ENCODE results near the gene ZDHHC21.

Gene ZDHHC21

DNA sequence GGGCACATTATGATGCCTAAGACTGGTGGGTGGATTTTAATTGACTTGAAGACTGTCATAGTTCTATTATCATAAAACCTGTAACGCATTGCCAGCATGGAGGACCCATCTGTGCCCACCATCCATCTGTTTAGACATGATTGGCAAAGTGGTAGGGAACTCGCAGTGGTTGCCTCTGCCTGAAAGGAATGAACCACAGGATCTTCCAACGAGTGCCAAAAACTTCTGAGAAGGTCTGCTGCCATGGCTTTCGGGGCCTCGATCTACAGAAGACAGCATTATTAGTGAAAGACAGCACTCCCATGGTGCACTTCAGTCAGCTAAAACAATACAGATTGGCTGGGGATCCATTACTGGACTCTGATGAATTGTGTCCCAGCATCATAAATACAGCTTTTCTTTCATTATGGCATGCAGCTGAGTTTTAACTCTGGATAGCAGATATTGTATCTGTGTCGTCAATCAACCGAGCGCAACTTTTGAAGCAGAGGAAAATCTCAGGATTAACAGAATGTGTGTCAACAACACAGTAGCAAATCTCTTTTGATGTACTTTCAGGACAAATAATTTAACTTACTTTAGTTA lies 74.3 kb downstream of the ZDHHC21 start:
- no peak for DNase-seq

DNA sequence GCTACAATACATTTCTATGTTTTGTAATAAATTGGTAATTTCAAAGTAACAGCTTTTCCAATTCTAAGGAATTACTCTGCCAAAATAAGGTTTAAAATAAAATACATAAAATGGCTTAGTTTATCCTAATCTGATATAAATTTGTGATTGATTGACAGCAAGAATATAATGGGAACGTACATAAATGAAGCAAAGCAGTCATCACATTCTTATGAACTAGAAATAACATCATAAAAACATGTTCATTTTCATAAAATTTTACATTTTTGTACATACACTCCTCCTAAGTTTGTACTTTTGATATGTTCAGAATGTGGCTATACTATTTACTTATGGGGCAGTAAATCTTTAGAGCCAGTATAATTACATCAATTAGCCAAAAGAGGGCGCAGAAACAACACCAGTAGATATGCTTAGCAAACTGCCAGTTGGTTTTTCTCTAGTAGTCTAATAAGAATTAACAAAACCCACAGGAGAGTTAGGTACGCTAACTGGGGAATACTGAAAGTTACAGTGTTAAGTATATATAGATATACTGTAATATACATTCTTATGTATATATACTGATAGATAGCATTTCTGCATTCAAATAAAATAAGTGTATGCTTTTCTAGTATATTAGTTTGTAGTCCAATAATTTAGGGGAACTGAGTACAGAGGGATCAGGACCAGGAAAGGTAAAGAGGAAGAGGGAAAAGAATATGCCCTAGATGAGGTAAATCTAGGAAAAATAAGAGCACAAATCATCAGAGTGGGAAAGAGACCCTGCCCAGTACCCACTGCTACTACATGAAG lies 76.8 kb downstream of the ZDHHC21 start:
- peak in 1 of 56 donors; percentile 25 for DNase-seq

DNA sequence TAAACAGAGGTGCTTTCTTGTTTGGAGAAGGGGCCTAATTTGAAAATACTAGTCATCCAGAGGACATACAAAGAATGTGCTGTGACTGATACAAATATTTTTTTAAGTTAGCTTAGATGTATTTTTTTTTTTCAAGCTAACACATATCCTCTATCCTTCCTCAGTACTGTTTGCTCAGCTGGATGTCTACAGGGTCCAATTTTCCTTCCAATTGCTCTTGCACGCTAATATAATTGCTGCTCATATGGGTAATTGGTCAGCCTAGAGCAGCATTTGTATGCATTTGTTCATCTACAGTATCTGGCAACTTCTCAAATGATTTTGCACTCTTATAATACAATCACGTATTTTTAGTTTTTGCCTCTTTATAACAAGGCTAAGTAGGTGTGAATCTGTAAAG lies 84.7 kb downstream of the ZDHHC21 start:
- DNase-seq: no peak

DNA sequence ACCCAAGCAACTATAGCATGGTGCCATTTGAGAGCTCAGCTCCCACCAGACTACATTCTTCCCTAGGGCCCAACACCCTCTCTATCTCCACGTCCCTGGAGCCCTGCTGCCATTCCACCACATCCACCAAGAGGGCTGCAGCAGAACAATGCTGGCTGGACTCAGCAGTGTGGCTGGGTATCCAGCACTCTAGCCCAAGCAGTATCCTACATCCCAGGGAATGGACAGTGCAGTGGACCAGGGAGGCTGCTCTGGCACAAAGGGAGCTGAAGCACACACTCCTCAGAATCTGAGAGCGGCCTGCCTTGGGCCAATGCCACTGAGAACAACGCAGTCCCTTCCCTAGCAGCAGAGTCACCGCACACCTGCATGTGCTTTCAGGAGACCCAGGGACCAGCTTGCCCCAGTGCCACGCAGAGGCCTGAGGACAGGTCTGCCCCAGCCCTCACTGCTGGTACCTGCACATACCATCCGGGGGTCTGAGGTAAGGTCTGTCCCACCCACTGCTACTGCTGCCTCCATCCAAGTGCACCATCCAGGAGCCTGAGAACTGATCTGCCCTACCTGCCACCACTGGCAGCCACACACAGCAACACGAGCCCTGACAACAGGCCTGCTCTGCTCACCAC lies 95.9 kb downstream of the ZDHHC21 start:
- DNase-seq: no peak

DNA sequence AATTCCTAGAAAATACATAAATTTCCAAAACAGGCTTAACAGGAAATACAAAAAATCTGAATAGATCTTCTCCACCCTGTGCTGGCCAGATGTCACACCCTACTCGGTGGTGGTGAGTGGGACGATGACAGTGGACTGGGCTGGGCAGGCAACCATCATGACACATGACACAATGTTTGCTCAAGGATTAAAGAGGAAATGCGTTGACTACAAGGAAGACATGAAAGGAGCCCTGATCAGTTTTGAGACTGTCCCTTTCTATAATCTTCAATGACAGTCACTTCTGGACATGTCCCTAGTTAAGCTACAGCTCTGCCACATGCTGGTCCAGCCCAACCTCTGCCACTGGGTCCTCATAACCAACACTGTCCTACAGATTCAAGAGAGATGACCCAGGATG lies 99.8 kb downstream of the ZDHHC21 start:
- no peak for DNase-seq

DNA sequence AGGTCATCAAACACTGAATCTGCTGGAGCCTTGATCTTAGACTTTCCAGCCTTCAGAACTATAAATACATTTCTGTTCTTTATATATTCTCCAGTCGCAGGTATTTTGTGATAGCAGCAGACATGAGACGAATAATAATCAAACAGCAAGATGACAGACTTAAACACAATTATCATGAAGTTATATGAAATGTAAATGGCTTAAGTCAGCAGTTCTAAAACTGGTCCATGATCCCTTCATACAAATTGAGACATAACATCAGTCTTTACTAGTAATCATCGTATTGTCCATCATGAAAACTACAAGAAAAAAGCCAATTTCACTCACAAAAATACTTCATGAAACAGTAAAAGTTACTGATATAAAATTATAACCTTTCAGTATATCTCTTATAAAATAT lies 101.8 kb downstream of the ZDHHC21 start:
- no peak for DNase-seq

- no peak for DNase-seq
Observed at GRCh38 chr9:14585730-14586473, 107.3 kb downstream of the ZDHHC21 start.

DNA sequence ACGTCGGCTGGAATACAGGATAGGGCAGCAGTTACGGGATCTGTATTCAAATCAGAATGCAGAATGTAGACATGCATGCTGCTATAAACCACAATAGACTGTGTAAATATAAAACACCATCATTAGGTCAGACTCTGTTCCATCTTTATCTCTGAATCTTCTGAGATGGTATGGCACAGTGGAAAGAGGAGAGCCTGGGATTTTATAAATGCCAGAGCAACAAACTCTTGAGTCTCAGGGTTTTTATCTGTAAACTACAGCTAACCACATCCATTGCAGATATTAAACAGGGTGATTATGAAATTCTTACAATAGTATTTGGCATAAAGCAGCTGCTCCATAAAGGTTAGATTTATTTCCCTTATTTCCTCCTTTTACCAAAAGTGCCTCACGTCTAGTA lies 108.7 kb downstream of the ZDHHC21 start:
- no peak for DNase-seq

DNA sequence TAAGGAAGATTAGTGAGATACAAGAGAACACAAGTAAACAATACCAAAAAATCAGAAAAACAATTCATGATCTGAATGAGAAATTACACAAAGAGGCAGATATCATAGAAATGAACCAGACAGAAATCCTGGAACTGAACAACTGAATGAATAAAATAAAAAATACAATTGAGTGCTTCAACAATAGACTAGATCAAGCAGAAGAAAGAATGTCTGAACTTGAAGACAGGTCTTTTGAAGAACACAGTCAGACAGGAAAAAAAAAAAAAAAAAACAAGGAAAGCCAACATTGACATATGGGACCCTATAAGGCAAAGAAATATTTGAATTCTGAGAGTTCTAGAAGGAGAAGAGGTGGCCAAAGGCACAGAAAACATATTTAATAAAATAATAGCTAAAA lies 115.2 kb downstream of the ZDHHC21 start:
- no peak for DNase-seq

DNA sequence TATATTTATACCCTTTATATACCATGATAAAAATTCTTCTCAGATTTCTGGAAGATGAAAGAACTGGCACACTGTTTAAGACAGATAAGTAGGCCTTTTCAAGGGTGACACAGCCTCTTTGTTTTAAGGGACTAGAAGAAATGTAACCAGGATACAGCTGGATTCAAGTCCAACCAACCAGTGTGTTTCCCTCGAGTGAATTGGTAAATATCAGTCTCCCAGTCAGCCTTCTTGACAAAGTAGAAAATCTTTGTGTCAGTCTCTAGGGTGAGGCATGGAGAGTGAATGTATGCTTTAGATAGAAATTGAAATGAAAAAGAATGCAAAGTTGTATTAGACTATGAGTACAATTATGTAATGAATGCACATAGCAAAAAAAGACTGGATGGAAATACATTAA lies 119.1 kb downstream of the ZDHHC21 start:
- DNase-seq: no peak

GRCh38 chr9:14573319-14573718 lies 119.9 kb downstream of the ZDHHC21 start:
- no peak for DNase-seq

DNA sequence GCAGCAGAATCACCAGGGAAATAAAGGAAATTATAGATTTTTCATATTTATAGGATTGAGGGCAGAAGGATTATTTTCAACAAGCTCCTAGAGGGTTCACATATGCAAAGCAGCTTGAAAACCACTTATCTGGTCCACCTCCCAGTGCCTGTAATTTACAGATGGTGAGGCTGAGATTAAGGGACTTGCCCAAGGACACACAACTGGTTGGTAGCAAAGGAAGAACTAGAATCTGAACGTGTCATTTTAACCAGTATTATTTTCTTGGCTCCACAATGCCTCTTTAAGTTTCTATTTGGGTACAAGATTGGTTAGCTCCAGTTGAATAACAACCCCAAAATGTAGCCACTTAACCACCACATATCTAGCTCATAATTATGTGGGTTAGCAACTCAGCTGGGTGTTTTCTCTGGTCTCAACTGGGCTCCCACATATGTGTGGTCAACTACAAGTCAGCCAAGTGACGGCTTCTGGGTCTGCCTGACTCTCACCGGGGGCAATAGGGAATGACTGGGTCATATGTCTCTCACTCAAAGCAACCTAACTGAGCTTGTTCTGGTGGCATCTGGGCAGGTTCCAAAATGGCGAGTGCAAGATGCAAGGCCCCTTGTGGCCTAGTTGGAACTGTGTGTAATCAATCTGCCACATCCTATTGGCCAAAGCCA lies 127.7 kb downstream of the ZDHHC21 start:
- no peak for DNase-seq

DNA sequence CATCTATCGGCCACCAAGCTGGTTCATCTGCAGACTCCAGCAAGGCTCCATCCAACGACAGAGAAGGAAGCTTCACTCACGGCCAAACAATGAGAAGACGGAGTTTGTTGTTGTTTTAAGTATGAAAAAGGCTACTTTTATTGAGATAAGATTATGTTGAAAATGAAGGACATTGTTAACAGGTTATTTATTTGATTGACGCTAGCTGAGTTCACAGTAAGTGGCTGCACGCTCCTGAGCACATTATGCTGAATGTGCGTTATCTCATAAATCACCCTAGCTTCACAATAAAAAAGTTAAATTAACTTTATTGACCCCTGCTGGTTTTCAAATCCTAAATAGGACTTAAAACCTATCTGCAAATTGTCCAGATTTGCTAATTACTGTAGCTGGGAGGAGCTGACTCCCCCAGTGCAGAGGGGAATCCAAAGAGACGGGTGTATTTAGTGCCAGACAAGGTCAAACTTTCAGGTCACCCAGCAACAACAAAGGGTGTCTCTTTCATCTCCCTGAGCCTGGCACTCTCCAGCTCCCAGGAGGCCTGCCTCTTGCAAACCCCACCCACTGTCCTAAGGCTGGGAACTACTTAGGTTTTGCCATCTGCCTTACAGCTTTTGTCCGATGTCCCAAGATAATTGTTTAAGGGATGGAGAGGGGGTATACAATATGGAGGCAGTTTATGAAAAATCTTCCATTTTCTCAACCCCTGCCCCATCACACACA lies 129.2 kb downstream of the ZDHHC21 start:
- no peak for DNase-seq

GRCh38 chr9:14561929-14562405 lies 131.3 kb downstream of the ZDHHC21 start:
- DNase-seq: peak in 1 of 56 donors; percentile 2

Data from amygdala (tissue), 56 donors.